NCI-H2196 (cell line): ENCODE data around the gene POM121L2.

Experiments
- DNase-seq: peaks from one replicate; lab custom pipeline; 2025; ENCODE audit not compliant: unreplicated experiment; lab: John Stamatoyannopoulos, UW

POM121L2 gene

GRCh38 chr6:27312146-27312949 is at the start of gene POM121L2:
Gene POM121L2, minus strand, starts transcription at chr6:27312273. Its CDS starts 103 bp downstream, at chr6:27312170.
- DNase-seq = peak; percentile 56

GRCh38 chr6:27359231-27359630 is 47.2 kb upstream of the POM121L2 start:
- DNase-seq = no peak

- DNase-seq = no peak
Measured at GRCh38 chr6:27358786-27359185, 46.7 kb upstream of the POM121L2 start.

- DNase-seq = no peak
Measured at GRCh38 chr6:27352850-27353249, 40.8 kb upstream of the POM121L2 start.

GRCh38 chr6:27334141-27334540 is 22.1 kb upstream of the POM121L2 start:
- no peak for DNase-seq

- DNase-seq = no peak
Measured at GRCh38 chr6:27333642-27334040, 21.6 kb upstream of the POM121L2 start.

- no peak for DNase-seq
Measured at GRCh38 chr6:27332692-27333641, 20.9 kb upstream of the POM121L2 start.

GRCh38 chr6:27327023-27327738 is 15.1 kb upstream of the POM121L2 start:
- no peak for DNase-seq

GRCh38 chr6:27321901-27322300 is 9.8 kb upstream of the POM121L2 start:
- DNase-seq = no peak

- no peak for DNase-seq
Measured at GRCh38 chr6:27321370-27321769, 9.3 kb upstream of the POM121L2 start.

- no peak for DNase-seq
Measured at GRCh38 chr6:27318973-27319372, 6.9 kb upstream of the POM121L2 start.

GRCh38 chr6:27314046-27314445 is 2.0 kb upstream of the POM121L2 start:
- no peak for DNase-seq

- DNase-seq = no peak
Measured at GRCh38 chr6:27312950-27313271, 838 bp upstream of the POM121L2 start.

- DNase-seq = no peak
Measured at GRCh38 chr6:27311806-27312145, 297 bp downstream of the POM121L2 start.

GRCh38 chr6:27303613-27304272 is 8.3 kb downstream of the POM121L2 start:
- no peak for DNase-seq

- no peak for DNase-seq
Measured at GRCh38 chr6:27297857-27298730, 14.0 kb downstream of the POM121L2 start.

GRCh38 chr6:27297484-27297856 is 14.6 kb downstream of the POM121L2 start:
- DNase-seq = no peak

- no peak for DNase-seq
Measured at GRCh38 chr6:27296106-27296783, 15.8 kb downstream of the POM121L2 start.

- no peak for DNase-seq
Measured at GRCh38 chr6:27295301-27296079, 16.6 kb downstream of the POM121L2 start.
